ENCODE results near the gene VTI1A. TPM values are rescaled to one million over a fixed set of nuclear protein-coding genes. Genes with fewer than 3 reads are reported as not detected.
A peak's percentile ranks its signal among the peaks of the same experiment; 100 is the strongest.

VTI1A gene
- total and polyA plus RNA-seq, 9 of the 15 experiments (the other 6 are each of a cell fraction or from before 2014, with no cell fraction given): 9.3 to 21.4 (median 16.0) TPM

- no peak for TF ChIP-seq PBX2 (CRISPR knock-in tag; IDR thresholded peaks at IDR 0.05; ENCODE audit: low read depth)
- 0 out of 2 replicates have a peak, but pooled peaks have one; percentile 28 for TF ChIP-seq PBX2 (tag; conservative IDR thresholded peaks at IDR 0.05; ENCODE audit: low read depth)
Measured at GRCh38 chr10:112815269-112816032, 368.4 kb downstream of the VTI1A start (continued).

GRCh38 chr10:112816033-112816430, 369.0 kb downstream of the VTI1A start:
- H3K4me1 ChIP-seq (replicated peaks in 1 of 2; ENCODE audit: control insufficient read depth in 2 of 2, insufficient read depth in 2 of 2, low read length in 2 of 2): no peaks in the 10 kb centered on the region; a peak in 1 of 5 replicates
- POLR2A ChIA-PET: no interaction called here
- 69% methylated on average over 4 of the region's 4 CpGs for whole genome bisulfite sequencing (ENCODE audit: insufficient coverage, low coverage, missing lambda C conversion rate)
- no peak overlapping the region for H3K9ac ChIP-seq (ENCODE audit: insufficient read depth in 1 of 2, low read depth in 2 of 2, low read length in 2 of 2)
- no peak overlapping the region for H2AFZ ChIP-seq (ENCODE audit: low read depth, low read length)
- no peaks in the 10 kb centered on the region for H3K9me1 ChIP-seq (ENCODE audit: control insufficient read depth, insufficient read depth, low read length)
- no peaks in the 10 kb centered on the region for H3K36me3 ChIP-seq (ENCODE audit: control insufficient read depth, insufficient read depth, low read length)
- H3K27me3 ChIP-seq (ENCODE audit: control insufficient read depth in 2 of 2, insufficient read depth in 2 of 2, low read length in 2 of 2): no peaks in the 10 kb centered on the region
- BruUV-seq (replicated peaks): no TSS peak
- ATAC-seq: no peak
- no peak for FAIRE-seq
- DNase-seq (ENCODE audit: extremely low read depth in 1 of 4, low spot score in 3 of 4): no peak
- H4K20me1 ChIP-seq (replicated peaks; ENCODE audit: control insufficient read depth, insufficient read depth, low read length): no peaks in the 10 kb centered on the region
- H3K27ac ChIP-seq (ENCODE audit: extremely low read depth, low read depth, low read length): no peak overlapping the region
- CTCF ChIA-PET (ENCODE audit: low intra/inter-chr PET ratio): no interaction called here
- H3K79me2 ChIP-seq (ENCODE audit: control insufficient read depth, insufficient read depth, low read length): no peaks in the 10 kb centered on the region
- in situ Hi-C loops (cut with MboI): no loop called here
- no peak overlapping the region for H3K4me3 ChIP-seq
- intact Hi-C loops (cut with micrococcal nuclease): no loop called here
- H3K9me3 ChIP-seq (replicated peaks; ENCODE audit: control insufficient read depth, insufficient read depth, low read depth, low read length): no peaks in the 10 kb centered on the region
- H3K4me2 ChIP-seq (ENCODE audit: insufficient read depth, low read length): no peak overlapping the region
- TF ChIP-seq ZNF830 (CRISPR knock-in tag; IDR thresholded peaks at IDR 0.05) (no peak), RBM14 (IDR thresholded peaks at IDR 0.05; ENCODE audit: borderline replicate concordance, insufficient read depth, low read depth, low read length) (no peak), PRDM10 (IDR thresholded peaks at IDR 0.05; ENCODE audit: partially characterized antibody) (no peak), SRSF1 (IDR thresholded peaks at IDR 0.05; ENCODE audit: low read depth, low read length) (no peak), WHSC1 (IDR thresholded peaks at IDR 0.05; ENCODE audit: low read length) (no peak), BCLAF1 (IDR thresholded peaks at IDR 0.05; ENCODE audit: borderline replicate concordance in 1 of 2, control insufficient read depth in 1 of 2, low read depth in 2 of 2, low read length in 1 of 2) (no peak), POLR3G (IDR thresholded peaks at IDR 0.05; ENCODE audit: extremely low read depth, insufficient read length, insufficient replicate concordance) (no peak), STAT5B (CRISPR knock-in tag; IDR thresholded peaks at IDR 0.05) (no peak)

Data from K562 (cell line).